ENCODE data around the gene PLXNA3.
A peak's percentile ranks its signal among the peaks of the same experiment; 100 is the strongest.
"Not testable (repeated sequence)": the region's sequence is repeated elsewhere in the genome, so short reads cannot be mapped to it uniquely, and the experiment has no call there.

Gene PLXNA3

GRCh38 chrX:154481911-154482601, 24.0 kb downstream of the PLXNA3 start:
- no peak for DNase-seq

DNA sequence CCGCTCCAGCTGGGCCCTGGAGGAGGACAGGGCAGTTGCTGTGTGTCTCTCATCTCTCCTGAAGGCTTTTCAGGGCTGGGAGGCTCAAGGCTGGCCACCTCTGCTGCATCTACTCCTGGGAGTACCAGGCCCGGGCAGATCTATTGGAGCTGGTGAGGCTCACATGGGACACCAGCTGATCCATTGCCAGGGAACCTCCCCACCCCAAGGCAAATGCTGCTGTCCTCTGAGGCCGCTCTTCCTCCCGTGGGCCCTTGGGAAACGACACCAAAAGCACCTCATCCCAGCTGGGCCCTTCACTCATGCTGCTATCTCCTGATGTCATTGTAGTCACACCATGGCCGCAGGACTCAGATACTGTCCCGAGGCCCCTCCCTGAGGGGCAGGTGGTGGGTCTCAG, 24.7 kb downstream of the PLXNA3 start:
- no peak for DNase-seq

- no peak for DNase-seq
These were observed 25.2 kb downstream of the PLXNA3 start for GRCh38 chrX:154483325-154483724.

DNA sequence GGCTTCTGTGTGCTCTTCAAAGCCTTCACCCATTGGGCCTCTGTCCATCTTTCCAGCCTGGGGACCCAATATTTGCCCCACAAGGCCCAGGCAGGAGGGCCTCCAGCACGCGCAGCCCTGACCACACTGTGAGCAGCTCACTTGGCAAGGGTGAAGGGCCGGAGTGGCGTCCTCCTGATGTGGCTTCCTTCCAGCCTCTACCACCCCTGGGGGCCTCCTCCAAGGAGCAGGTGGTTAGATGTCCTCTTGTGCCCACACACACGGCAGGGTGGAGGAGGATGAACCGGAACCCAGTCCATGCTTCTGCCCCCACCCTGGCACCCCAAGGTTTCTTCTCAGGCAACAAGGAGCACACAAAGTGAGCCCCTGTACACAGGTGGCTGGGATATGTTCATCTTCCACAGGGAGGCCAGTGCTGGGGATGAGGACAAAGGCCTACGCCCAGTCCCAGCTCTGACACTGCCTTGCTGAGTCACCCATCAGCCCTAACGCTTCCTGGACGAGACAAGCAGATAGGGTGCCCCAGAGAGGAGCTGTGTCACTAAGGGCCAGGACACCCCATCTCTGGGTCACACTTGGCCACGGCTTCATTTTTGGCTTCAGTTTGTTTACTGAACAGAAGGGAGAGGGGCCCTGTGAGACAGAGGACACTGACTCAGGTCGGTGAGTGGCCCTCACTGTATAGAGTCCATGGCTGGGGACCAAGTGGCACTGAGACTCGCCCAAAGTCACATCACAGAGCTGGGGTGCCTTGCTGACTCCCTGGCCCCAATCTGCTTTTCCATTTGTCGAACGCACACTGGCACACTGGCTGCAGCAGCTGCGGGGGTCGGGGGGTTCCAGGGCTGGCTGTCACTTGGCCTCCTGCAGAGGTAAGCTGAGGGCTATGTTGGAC, 26.4 kb downstream of the PLXNA3 start:
- no peak for DNase-seq

- no peak for DNase-seq
These were observed 27.3 kb downstream of the PLXNA3 start for GRCh38 chrX:154485150-154486051.

- DNase-seq, result no peak
These were observed 27.9 kb downstream of the PLXNA3 start for GRCh38 chrX:154486052-154486395.

GRCh38 chrX:154486396-154487207, 28.5 kb downstream of the PLXNA3 start, which contains the start of gene UBL4A:
TSS of gene UBL4A (minus strand) at chrX:154486615. CDS start at chrX:154486584, 31 bp downstream.
- DNase-seq, result no peak

- DNase-seq, result no peak
These were observed 29.6 kb downstream of the PLXNA3 start for GRCh38 chrX:154487518-154488290.

DNA sequence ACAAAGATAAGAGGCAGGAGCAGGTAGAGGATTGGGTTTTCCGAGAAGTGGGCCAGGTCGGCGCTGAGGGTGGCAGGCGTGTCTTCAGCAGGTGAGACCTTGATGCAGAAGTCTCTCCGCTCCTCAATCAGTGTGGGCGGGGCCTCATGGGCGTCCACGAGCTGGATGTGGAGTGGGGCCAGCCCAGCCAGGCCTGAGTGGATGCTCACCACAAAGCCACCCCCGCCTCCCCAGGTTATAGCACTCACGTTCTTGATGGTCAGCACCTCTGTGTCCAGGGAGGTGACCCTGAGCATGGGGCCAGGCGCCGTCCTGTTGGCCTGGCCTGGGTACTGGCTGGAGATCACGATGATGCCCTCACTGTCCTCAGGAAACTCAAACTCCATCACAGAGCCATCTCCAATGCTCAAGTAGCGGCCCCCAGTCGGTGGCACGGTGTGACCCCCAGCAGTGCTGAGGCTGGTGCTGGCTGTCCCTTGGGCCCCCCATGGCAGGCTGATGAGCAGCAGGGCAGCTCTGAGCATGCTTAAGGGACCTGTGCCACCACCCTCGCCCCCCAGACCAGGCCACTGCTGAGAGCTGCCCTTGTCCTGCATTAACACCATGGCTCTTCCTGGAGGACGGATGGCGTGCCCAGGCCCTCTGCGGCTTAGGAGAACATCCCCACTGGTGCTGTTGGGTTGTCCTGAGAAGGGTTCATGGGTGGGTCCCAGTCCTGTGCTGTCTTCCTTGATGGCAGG, 30.4 kb downstream of the PLXNA3 start:
- no peak for DNase-seq

DNA sequence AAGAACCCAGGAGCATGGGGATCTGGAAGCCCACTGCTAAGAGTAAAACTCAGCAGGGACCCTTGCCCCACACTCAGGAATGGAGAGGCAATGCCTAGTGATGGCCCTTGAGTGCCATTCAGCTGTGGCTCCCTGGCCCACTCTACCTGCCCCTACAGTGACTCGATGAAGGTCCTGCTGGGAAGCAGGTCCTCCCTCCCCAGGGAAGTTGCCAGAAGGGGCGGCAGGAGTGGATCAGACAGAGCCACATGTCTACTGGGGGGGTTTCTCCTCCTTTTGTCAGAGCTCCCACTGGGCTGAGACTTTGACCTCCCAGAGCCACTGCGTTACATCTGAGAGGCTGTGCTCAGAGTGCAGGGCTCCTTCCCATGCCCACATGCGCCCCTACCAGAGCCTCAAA, 31.1 kb downstream of the PLXNA3 start:
- DNase-seq, result no peak

DNA sequence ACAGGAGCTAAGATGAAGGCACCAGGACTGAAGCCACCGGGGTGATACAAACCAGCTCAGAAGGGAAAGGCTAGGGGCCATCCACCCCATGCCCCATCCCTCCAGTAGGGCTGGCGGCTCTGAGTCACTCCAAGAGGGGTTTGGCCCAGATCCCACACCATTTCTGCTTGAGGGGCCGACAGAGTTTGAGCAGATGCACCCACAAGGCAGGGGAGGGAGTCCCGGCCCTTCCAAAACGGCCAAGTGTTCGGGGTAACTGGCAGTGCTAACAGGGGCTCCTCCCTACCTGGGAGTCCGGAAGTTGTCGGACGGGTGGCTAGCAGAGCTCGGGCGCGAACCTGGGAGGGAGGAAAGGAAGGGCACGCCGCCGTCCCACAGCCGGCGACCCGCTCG, 31.9 kb downstream of the PLXNA3 start:
- no peak for DNase-seq

DNA sequence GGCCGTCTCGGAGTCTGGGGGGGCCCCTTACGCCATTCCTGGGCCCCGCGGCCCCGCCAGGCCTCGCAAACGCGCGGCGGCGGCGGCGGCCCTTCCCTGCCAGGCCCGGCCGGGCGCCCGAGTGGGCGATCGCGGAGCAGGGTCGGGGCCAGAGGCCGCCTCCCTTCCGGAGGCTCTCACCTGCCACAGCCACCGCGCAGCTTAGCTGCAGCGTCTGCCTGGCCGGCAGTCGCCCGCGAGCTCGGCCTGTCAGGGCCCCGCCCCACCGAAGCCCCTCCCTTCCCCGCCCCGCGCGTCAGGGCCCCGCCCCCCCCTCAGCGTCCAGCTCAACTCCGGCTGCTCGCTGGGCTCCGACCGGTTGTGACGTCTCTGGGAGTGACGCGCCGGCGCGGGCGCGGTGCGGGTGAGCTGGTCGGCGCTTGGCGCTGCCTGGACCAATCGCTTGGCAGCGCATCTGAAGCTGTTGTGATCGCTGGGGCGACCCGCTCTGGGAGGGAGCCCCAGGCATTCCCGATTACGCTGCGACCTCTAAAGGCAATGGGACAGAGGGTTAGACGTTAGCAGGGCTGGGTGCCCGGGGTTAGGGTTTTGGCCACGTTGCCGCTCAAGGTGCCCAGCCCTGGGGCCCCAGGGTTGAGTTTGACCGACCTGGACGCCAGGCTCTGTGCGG, 32.5 kb downstream of the PLXNA3 start, which contains the start of gene SLC10A3:
Gene SLC10A3 (minus strand): TSS at position 216 of the 670 bp plus-strand sequence. CDS start 1,689 bp downstream, outside the sequence.
- DNase-seq, result peak; percentile 83

GRCh38 chrX:154494715-154495114, 36.6 kb downstream of the PLXNA3 start:
- DNase-seq, result no peak

GRCh38 chrX:154495472-154495922, 37.4 kb downstream of the PLXNA3 start:
- DNase-seq, result no peak

GRCh38 chrX:154496591-154497137, 38.6 kb downstream of the PLXNA3 start:
- DNase-seq, result not testable (repeated sequence)

GRCh38 chrX:154501423-154501822, 43.3 kb downstream of the PLXNA3 start:
- not testable (repeated sequence) for DNase-seq

GRCh38 chrX:154502098-154502497, 44.0 kb downstream of the PLXNA3 start:
- DNase-seq, result no peak

- DNase-seq, result no peak
These were observed 44.9 kb downstream of the PLXNA3 start for GRCh38 chrX:154502989-154503388.

- DNase-seq, result no peak
These were observed 47.7 kb downstream of the PLXNA3 start for GRCh38 chrX:154505734-154506133.
